Transverse colon (tissue), 4 donors: ENCODE measurements around the gene MON2. TPM values are rescaled to one million over a fixed set of nuclear protein-coding genes. Genes with fewer than 3 reads are reported as not detected.

Source experiments
- DNase-seq: peaks from one replicate; pipeline ENCODE4 v3.0.0-alpha.2; 2019
- H3K27ac ChIP-seq, 4 donors: fragments of 200-600 bp; sonication (generic); 2 replicates each; pipeline ENCODE4 v1.5.1; 2016 to 2018; ENCODE audit warnings: inconsistent platforms in 4 of 4
- H3K27me3 ChIP-seq: fragments of 200-600 bp; sonication (generic); 2 replicates; pipeline ENCODE4 v1.5.1; 2017; ENCODE audit warnings: inconsistent platforms
- H3K36me3 ChIP-seq, 4 donors: fragments of 200-600 bp; sonication (generic); 2 replicates each; pipeline ENCODE4 v1.5.1; 2017 to 2019; ENCODE audit warnings: inconsistent platforms in 4 of 4
- H3K4me1 ChIP-seq, 4 donors: fragments of 200-600 bp; sonication (generic); 2 replicates each; pipeline ENCODE4 v1.5.1; 2017 to 2020; ENCODE audit warnings: inconsistent platforms in 4 of 4
- H3K4me3 ChIP-seq, 4 donors: fragments of 200-600 bp; sonication (generic); 1 replicate in 1 of 4; 2 replicates in 3 of 4; pipeline versions ENCODE4 v1.5.1 to v1.6.1; 2017 to 2019; ENCODE audit warnings: inconsistent platforms in 4 of 4
- H3K9me3 ChIP-seq, 2 donors: fragments of 200-600 bp; sonication (generic); 2 replicates each; pipeline ENCODE4 v1.5.1; 2017 to 2019; ENCODE audit warnings: inconsistent platforms in 2 of 2
- EP300 ChIP-seq: sonication (generic); formaldehyde crosslinking; IDR thresholded peaks from one replicate; pipeline ENCODE4 v1.6.1; 2017; ENCODE audit warnings: antibody characterized with exemption, low read depth
- POLR2A ChIP-seq: fragments of 450-650 bp; IDR thresholded peaks from one replicate; pipeline ENCODE4 v1.6.1; 2016; ENCODE audit warnings: antibody characterized with exemption, mild to moderate bottlenecking, moderate library complexity
- POLR2AphosphoS5 ChIP-seq, 3 donors: sonication (generic); formaldehyde crosslinking; IDR thresholded peaks; one replicate each; pipeline ENCODE4 v1.6.1; 2016; ENCODE audit warnings: antibody characterized with exemption in 3 of 3
- WGBS, 2 donors: methylation state at CpG; one replicate each; pipeline ENCODE4 v1.1.5; 2018; ENCODE audit warnings: low coverage in 1 of 2; 5-methylcytosine and 5-hydroxymethylcytosine counted together
- in situ Hi-C, 4 donors: fragments of 200-750 bp; cut with MboI; loops; one replicate each; pipeline versions ENCODE4 v1.15.0 to v1.15.1; 2017; ENCODE audit warnings: low sequenced_read_pairs in 3 of 4, low pct_ligation_motif_present in 1 of 4, low pct_unique_long_range_greater_than_20kb in 1 of 4
- intact Hi-C: fragments of 100-400 bp; cut with DNase I; formaldehyde crosslinking; loops from one replicate; pipeline ENCODE4 v1.15.1; 2023; ENCODE audit warnings: low total_unique reads
- total RNA-seq, 4 donors: library from RNA; depleted of rRNA; stranded (reverse); fragments of >200 nt; gene quantifications; one replicate each; pipeline ENCODE4 v1.1.0, GENCODE V29; 2016
- TF ChIP-seq, protein P1 (sequence below), 5 experiments: fragments of 200-600 bp in 3 of 5; fragments of 450-650 bp in 2 of 5; sonication (generic) in 3 of 5; IDR thresholded peaks; 1 replicate in 2 of 5; 2 replicates in 3 of 5; pipeline ENCODE4 v1.5.1; 2016 to 2017; ENCODE audit warnings: antibody characterized with exemption in 5 of 5, inconsistent platforms in 3 of 5, mild to moderate bottlenecking in 2 of 5, moderate library complexity in 1 of 5

MON2 gene
- total RNA-seq, 4 donors from 2014 or later, result 94.6 to 157 (median 129) TPM

- no peak overlapping the region for H3K4me3 ChIP-seq
- 70 to 82% methylated on average over 3 to 5 of the region's 5 CpGs for WGBS, 2 donors
- H3K36me3 ChIP-seq, result no peaks in the 10 kb centered on the region
- no peaks in the 10 kb centered on the region for H3K9me3 ChIP-seq
- peak overlapping the region in 1 of 4 donors; percentile 22 for H3K27ac ChIP-seq
- no peak for DNase-seq
- intact Hi-C loops, result no loop called here
- no peaks in the 10 kb centered on the region for H3K4me1 ChIP-seq
- no peak for TF ChIP-seq EP300
- TF ChIP-seq POLR2A, result no peak
- TF ChIP-seq, protein P1, sequence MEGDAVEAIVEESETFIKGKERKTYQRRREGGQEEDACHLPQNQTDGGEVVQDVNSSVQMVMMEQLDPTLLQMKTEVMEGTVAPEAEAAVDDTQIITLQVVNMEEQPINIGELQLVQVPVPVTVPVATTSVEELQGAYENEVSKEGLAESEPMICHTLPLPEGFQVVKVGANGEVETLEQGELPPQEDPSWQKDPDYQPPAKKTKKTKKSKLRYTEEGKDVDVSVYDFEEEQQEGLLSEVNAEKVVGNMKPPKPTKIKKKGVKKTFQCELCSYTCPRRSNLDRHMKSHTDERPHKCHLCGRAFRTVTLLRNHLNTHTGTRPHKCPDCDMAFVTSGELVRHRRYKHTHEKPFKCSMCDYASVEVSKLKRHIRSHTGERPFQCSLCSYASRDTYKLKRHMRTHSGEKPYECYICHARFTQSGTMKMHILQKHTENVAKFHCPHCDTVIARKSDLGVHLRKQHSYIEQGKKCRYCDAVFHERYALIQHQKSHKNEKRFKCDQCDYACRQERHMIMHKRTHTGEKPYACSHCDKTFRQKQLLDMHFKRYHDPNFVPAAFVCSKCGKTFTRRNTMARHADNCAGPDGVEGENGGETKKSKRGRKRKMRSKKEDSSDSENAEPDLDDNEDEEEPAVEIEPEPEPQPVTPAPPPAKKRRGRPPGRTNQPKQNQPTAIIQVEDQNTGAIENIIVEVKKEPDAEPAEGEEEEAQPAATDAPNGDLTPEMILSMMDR (IDR thresholded peaks at IDR 0.05), result no peak
- TF ChIP-seq POLR2AphosphoS5 (IDR thresholded peaks at IDR 0.05), result no peak
- in situ Hi-C loops, result no loop called here
- H3K27me3 ChIP-seq, result no peaks in the 10 kb centered on the region
Observed at GRCh38 chr12:62519043-62519442, 52.4 kb downstream of the MON2 start.

GRCh38 chr12:62520361-62520760, 53.7 kb downstream of the MON2 start:
- Histone ChIP-seq H3K4me3 (no peak overlapping the region), H3K27ac (peak overlapping the region in 1 of 4 donors; percentile 35), H3K9me3 (no peaks in the 10 kb centered on the region), H3K4me1 (no peaks in the 10 kb centered on the region), H3K36me3 (no peaks in the 10 kb centered on the region), H3K27me3 (no peaks in the 10 kb centered on the region)
- intact Hi-C loops, result no loop called here
- TF ChIP-seq POLR2A, result no peak
- TF ChIP-seq, protein P1 (IDR thresholded peaks at IDR 0.05), result no peak
- no peak for TF ChIP-seq EP300
- 72 to 76% methylated on average over 5 of the region's 5 CpGs for WGBS, 2 donors
- in situ Hi-C loops, result no loop called here
- no peak for DNase-seq

DNA sequence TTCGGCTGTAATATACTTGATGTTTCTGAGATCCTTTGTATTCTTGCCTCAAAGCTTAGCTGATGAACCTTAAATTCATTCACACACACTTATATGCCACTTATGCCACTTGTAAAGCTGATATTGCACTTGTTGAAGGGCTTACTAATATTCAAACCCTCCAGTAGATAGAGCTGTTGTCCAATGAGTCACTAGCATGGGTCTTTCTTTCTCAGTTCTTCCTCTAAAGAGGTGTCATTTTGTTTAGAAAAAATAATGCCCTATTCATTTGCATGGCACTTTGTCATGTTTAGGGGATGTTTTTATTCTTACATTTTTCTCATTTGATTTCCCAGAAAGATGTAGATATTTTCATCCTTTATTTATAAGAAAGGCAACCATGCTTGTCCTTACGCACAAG, 56.4 kb downstream of the MON2 start:
- Histone ChIP-seq H3K27me3 (no peaks in the 10 kb centered on the region), H3K36me3 (no peaks in the 10 kb centered on the region), H3K4me3 (no peak overlapping the region), H3K27ac (no peak overlapping the region), H3K9me3 (no peaks in the 10 kb centered on the region), H3K4me1 (no peaks in the 10 kb centered on the region)
- no peak for TF ChIP-seq POLR2A
- no peak for TF ChIP-seq POLR2AphosphoS5 (IDR thresholded peaks at IDR 0.05)
- no peak for TF ChIP-seq EP300
- TF ChIP-seq, protein P1 (IDR thresholded peaks at IDR 0.05), result no peak
- in situ Hi-C loops (no loop called here), intact Hi-C loops (no loop called here)
- DNase-seq, result no peak
- 94 to 96% methylated on average over 2 of the region's 2 CpGs for WGBS, 2 donors

- Histone ChIP-seq H3K4me3 (no peak overlapping the region), H3K9me3 (no peaks in the 10 kb centered on the region), H3K27me3 (no peaks in the 10 kb centered on the region), H3K27ac (no peak overlapping the region), H3K36me3 (no peaks in the 10 kb centered on the region), H3K4me1 (no peaks in the 10 kb centered on the region)
- in situ Hi-C loops, result no loop called here
- WGBS, 2 donors, result 73 to 80% methylated on average over 1 of the region's 1 CpG
- DNase-seq, result no peak
- intact Hi-C loops, result no loop called here
- TF ChIP-seq POLR2AphosphoS5 (IDR thresholded peaks at IDR 0.05) (no peak), EP300 (no peak), POLR2A (no peak)
- TF ChIP-seq, protein P1 (IDR thresholded peaks at IDR 0.05), result no peak
Observed at GRCh38 chr12:62523619-62524018, 57.0 kb downstream of the MON2 start.
